SK-N-MC (cell line): ENCODE measurements around the gene TMEM60.

Experiments
- EZH2 ChIP-seq: fragments of 200-600 bp; sonication (generic); IDR thresholded peaks from one replicate; pipeline ENCODE4 v1.6.1; 2017; ENCODE audit warnings: antibody characterized with exemption
- FOXP2 ChIP-seq: optimal IDR thresholded peaks from 2 replicates; pipeline ENCODE3; 2011; ENCODE audit warnings: mild to moderate bottlenecking, moderate library complexity; ENCODE audit not compliant: insufficient read depth; ENCODE audit errors: extremely low read length, control extremely low read depth
- POLR2AphosphoS5 ChIP-seq: IDR thresholded peaks from 2 replicates; pipeline ENCODE4 v1.6.1; 2012; ENCODE audit warnings: mild to moderate bottlenecking, low read depth, low read length, borderline replicate concordance

GRCh38 chr7:77822269-77822668 is 24.0 kb upstream of the TMEM60 start:
- TF ChIP-seq POLR2AphosphoS5: no peak
- no peak for TF ChIP-seq EZH2
- no peak for TF ChIP-seq FOXP2
